HCT116 (cell line): ENCODE measurements around the gene FAM120A. TPM values are rescaled to one million over a fixed set of nuclear protein-coding genes. Genes with fewer than 3 reads are reported as not detected.

ENCODE experiments used
- ATAC-seq: fragments of 200-7000 bp; cut with Tn5 transposase; 2 replicates; pipeline ENCODE4 v1.9.1; 2020; ENCODE audit warnings: mild to moderate bottlenecking, moderate library complexity
- BruUV-seq: library from RNA; stranded (reverse); fragments of 400-500 nt; replicated peaks from 2 replicates; lab custom pipeline; 2021; lab: Mats Ljungman, UMichigan
- CTCF ChIA-PET: fragments of 300-600 bp; sonication (Branson Sonifier 250); formaldehyde crosslinking; loops from one replicate; lab custom pipeline; 2021; ENCODE audit warnings: antibody characterized with exemption; lab: Charles Lee
- POLR2A ChIA-PET: fragments of 300-600, 350-600 bp; sonication (Branson Sonifier 250); formaldehyde crosslinking; loops from one replicate; lab custom pipeline; 2021; ENCODE audit warnings: antibody characterized with exemption; lab: Charles Lee
- RAD21 ChIA-PET, 2 experiments: fragments of 300-600 bp; sonication (Branson Sonifier 250); formaldehyde crosslinking; loops; one replicate each; lab custom pipeline; 2023; ENCODE audit warnings: low total read pairs in 2 of 2; ENCODE audit not compliant: uncharacterized antibody in 2 of 2, unreplicated experiment in 2 of 2, low non-redundant PET in 1 of 2; lab: Charles Lee
- DNase-seq: peaks from one replicate; pipeline ENCODE4 v3.0.0-alpha.2; 2010; ENCODE audit warnings: low read depth, low spot score
- H2AFZ ChIP-seq: fragments of 200-600 bp; shearing (Covaris generic), sonication (generic); 2 replicates; pipeline ENCODE4 v1.6.1; 2017; ENCODE audit warnings: low read depth, mixed run types, mixed read lengths, antibody characterized with exemption, low read length; ENCODE audit not compliant: poor library complexity, severe bottlenecking
- H3K27ac ChIP-seq: 2 replicates; pipeline ENCODE4 v1.5.1; 2012; ENCODE audit warnings: low read depth, low read length
- H3K27me3 ChIP-seq: fragments of 200-600 bp; sonication (generic); 2 replicates; pipeline ENCODE4 v1.6.1; 2016; ENCODE audit warnings: mixed run types, low read length, mixed read lengths; ENCODE audit not compliant: insufficient read depth
- H3K36me3 ChIP-seq, 2 experiments: fragments of 200-500 bp in 1 of 2; fragments of 200-600 bp in 1 of 2; sonication (Bioruptor generic) in 1 of 2; sonication (generic) in 1 of 2; 2 replicates each; pipeline versions ENCODE4 v1.5.1 to v1.6.1; 2014 to 2016; ENCODE audit warnings: low read length in 2 of 2, inconsistent platforms in 1 of 2, mixed read lengths in 1 of 2, mixed run types in 1 of 2; ENCODE audit not compliant: insufficient read depth in 2 of 2, control insufficient read depth in 1 of 2
- H3K4me1 ChIP-seq, 2 experiments: fragments of 200-600 bp in 1 of 2; sonication (generic) in 1 of 2; 2 replicates each; pipeline versions ENCODE4 v1.5.1 to v1.6.1; 2012 to 2017; ENCODE audit warnings: low read length in 2 of 2, inconsistent platforms in 1 of 2, mild to moderate bottlenecking in 1 of 2, mixed read lengths in 1 of 2, mixed run types in 1 of 2, moderate library complexity in 1 of 2; ENCODE audit not compliant: insufficient read depth in 2 of 2, control insufficient read depth in 1 of 2
- H3K4me2 ChIP-seq: fragments of 200-600 bp; sonication (generic); 2 replicates; pipeline ENCODE4 v1.6.1; 2017; ENCODE audit warnings: mixed run types, low read length, mixed read lengths
- H3K4me3 ChIP-seq, 2 experiments: fragments of 200-600 bp in 1 of 2; sonication (generic) in 1 of 2; replicated peaks in 1 of 2; 2 replicates each; pipeline ENCODE4 v1.5.1; 2011 to 2016; ENCODE audit warnings: low read length in 2 of 2, control low read depth in 1 of 2, low read depth in 1 of 2, mild to moderate bottlenecking in 1 of 2, mixed read lengths in 1 of 2, mixed run types in 1 of 2
- H3K79me2 ChIP-seq: fragments of 200-600 bp; sonication (generic); 2 replicates; pipeline ENCODE4 v1.6.1; 2017; ENCODE audit warnings: mild to moderate bottlenecking, mixed run types, low read length, moderate library complexity, mixed read lengths; ENCODE audit not compliant: insufficient read depth
- H3K9ac ChIP-seq: fragments of 200-600 bp; sonication (generic); 2 replicates; pipeline ENCODE4 v1.6.1; 2016; ENCODE audit warnings: low read length, mixed read lengths
- H3K9me2 ChIP-seq: fragments of 200-600 bp; sonication (generic), shearing (Covaris generic); 2 replicates; pipeline ENCODE4 v1.6.1; 2017; ENCODE audit warnings: mixed run types, mild to moderate bottlenecking, moderate library complexity; ENCODE audit not compliant: insufficient read depth
- H3K9me3 ChIP-seq, 2 experiments: fragments of 200-500 bp in 1 of 2; fragments of 200-600 bp in 1 of 2; sonication (Bioruptor generic) in 1 of 2; sonication (generic) in 1 of 2; 2 replicates each; pipeline ENCODE4 v1.6.1; 2014 to 2017; ENCODE audit warnings: low read length in 2 of 2, mixed read lengths in 2 of 2, inconsistent platforms in 1 of 2, low read depth in 1 of 2, mild to moderate bottlenecking in 1 of 2, mixed run types in 1 of 2, moderate library complexity in 1 of 2; ENCODE audit not compliant: control insufficient read depth in 1 of 2, insufficient read depth in 1 of 2
- H4K20me1 ChIP-seq: fragments of 200-600 bp; sonication (generic), shearing (Covaris generic); 2 replicates; pipeline ENCODE4 v1.6.1; 2017; ENCODE audit warnings: mixed run types, mild to moderate bottlenecking, moderate library complexity; ENCODE audit not compliant: insufficient read depth
- CBX3 ChIP-seq: IDR thresholded peaks from 2 replicates; pipeline ENCODE4 v1.6.1; 2012; ENCODE audit warnings: low read depth
- ELF1 ChIP-seq: IDR thresholded peaks from 2 replicates; pipeline ENCODE4 v1.6.1; 2012; ENCODE audit warnings: low read depth, borderline replicate concordance
- EZH2 ChIP-seq: fragments of 200-600 bp; sonication (generic); IDR thresholded peaks from 2 replicates; pipeline ENCODE4 v1.6.1; 2017; ENCODE audit warnings: antibody characterized with exemption, mixed run types
- EZH2phosphoT487 ChIP-seq: fragments of 200-600 bp; IDR thresholded peaks from 2 replicates; pipeline ENCODE4 v1.6.1; 2018; ENCODE audit warnings: antibody characterized with exemption, borderline replicate concordance
- FOSL1 ChIP-seq: IDR thresholded peaks from 2 replicates; pipeline ENCODE4 v1.6.1; 2012; ENCODE audit warnings: low read depth
- JUND ChIP-seq: IDR thresholded peaks from 2 replicates; pipeline ENCODE4 v1.6.1; 2012
- POLR2A ChIP-seq: IDR thresholded peaks from 2 replicates; pipeline ENCODE4 v1.7.0; 2011; ENCODE audit warnings: borderline replicate concordance; ENCODE audit not compliant: insufficient read depth, insufficient read length; ENCODE audit errors: extremely low read depth
- POLR2AphosphoS5 ChIP-seq: IDR thresholded peaks from 2 replicates; pipeline ENCODE4 v1.6.1; 2011; ENCODE audit warnings: mild to moderate bottlenecking, low read depth, low read length, moderate library complexity
- SIN3A ChIP-seq: IDR thresholded peaks from 2 replicates; pipeline ENCODE4 v1.6.1; 2012; ENCODE audit warnings: low read depth
- SP1 ChIP-seq: IDR thresholded peaks from 2 replicates; pipeline ENCODE4 v1.6.1; 2012; ENCODE audit warnings: low read depth
- SRF ChIP-seq: IDR thresholded peaks from 2 replicates; pipeline ENCODE4 v1.6.1; 2012; ENCODE audit warnings: low read depth
- YY1 ChIP-seq: IDR thresholded peaks from 2 replicates; pipeline ENCODE4 v1.6.1; 2011; ENCODE audit warnings: low read length, low read depth, moderate library complexity, mild to moderate bottlenecking; ENCODE audit not compliant: insufficient replicate concordance; ENCODE audit errors: extremely low read depth
- ZFX ChIP-seq: fragments of 450-650 bp; IDR thresholded peaks from 2 replicates; pipeline ENCODE4 v1.6.1; 2017
- ZNF274 ChIP-seq: fragments of 200-500 bp; sonication (Bioruptor generic); IDR thresholded peaks from 2 replicates; pipeline ENCODE4 v1.6.1; 2014; ENCODE audit warnings: mild to moderate bottlenecking, low read depth, low read length, inconsistent platforms
- intact Hi-C: fragments of 100-400 bp; cut with micrococcal nuclease; formaldehyde crosslinking; loops from 2 replicates; pipeline ENCODE4 v1.10.0; 2022
- total RNA-seq: library from RNA; stranded (reverse); gene quantifications from one replicate; pipeline ENCODE4 v1.2.1, GENCODE V29; 2021; ENCODE audit not compliant: unreplicated experiment
- TF ChIP-seq, protein P1 (sequence below), 3 experiments: fragments of 200-600 bp in 1 of 3; sonication (generic) in 1 of 3; IDR thresholded peaks in 2 of 3; conservative IDR thresholded peaks in 1 of 3; 2 replicates each; pipeline ENCODE4 v1.5.1; 2012 to 2017; ENCODE audit warnings: low read depth in 2 of 3, low read length in 2 of 3, antibody characterized with exemption in 1 of 3, borderline replicate concordance in 1 of 3, control low read depth in 1 of 3, mild to moderate bottlenecking in 1 of 3, mixed read lengths in 1 of 3, mixed run types in 1 of 3, moderate library complexity in 1 of 3; ENCODE audit not compliant: insufficient read depth in 1 of 3
- TF ChIP-seq, protein P2 (sequence below): IDR thresholded peaks from 2 replicates; pipeline ENCODE4 v1.6.1; 2011; ENCODE audit warnings: mild to moderate bottlenecking, low read length, moderate library complexity; ENCODE audit not compliant: insufficient replicate concordance; ENCODE audit errors: extremely low read depth
- TF ChIP-seq, protein P3 (sequence below): IDR thresholded peaks from 2 replicates; pipeline ENCODE4 v1.6.1; 2012

Gene FAM120A
- total RNA-seq, 1 experiment from 2014 or later = 122 TPM

DNA sequence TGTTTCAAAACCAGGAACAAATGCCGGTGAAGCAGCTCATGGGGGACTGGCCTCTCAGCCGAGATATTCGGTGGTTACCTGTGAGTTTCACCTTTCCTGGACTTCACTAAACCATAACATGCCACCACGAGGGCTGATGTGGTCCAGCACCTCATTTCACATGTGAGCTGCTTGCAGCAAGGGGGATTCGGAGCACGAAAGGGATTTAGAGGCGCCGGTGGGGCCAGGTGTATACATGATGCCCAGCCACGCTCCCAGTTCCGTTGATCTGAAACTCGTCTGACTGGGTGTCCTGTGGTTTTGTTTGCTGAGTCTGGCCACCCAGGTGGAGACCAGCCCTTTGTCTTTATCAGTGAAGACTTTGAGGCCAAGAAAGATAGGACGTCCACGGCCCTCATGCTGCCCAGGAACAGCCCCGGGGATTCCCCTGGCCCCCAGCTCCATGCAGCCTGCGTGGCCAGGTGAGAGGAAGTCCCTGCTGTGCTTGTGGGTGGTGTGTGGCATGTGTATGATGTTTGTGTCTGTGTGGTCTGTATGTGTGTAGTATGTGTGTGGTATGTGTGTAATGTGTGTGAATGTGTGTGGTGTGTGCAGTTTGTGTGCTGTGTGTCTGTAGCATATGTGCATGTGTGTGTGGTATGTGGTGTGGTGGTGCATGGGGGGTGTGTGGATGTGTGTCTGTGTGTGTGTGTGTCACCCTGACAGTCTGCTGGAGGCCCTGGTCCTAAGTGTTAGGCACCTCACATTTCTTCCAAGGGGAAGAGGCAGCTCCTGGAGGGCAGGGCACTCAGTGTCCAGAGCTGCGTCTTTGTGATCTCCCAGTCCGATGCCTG, 148.3 kb downstream of the FAM120A start:
- Histone ChIP-seq H3K27me3 (no peaks in the 10 kb centered on the region), H3K9me2 (no peaks in the 10 kb centered on the region), H3K27ac (no peak overlapping the region), H3K36me3 (no peaks in the 10 kb centered on the region), H2AFZ (no peak overlapping the region), H3K4me1 (peaks cover 6 to 10% of the 10 kb centered on the region in 2 experiments; a peak in 1 of 4 replicates), H3K4me3 (no peak overlapping the region), H3K9ac (no peak overlapping the region), H3K79me2 (peaks cover 3% of the 10 kb centered on the region; the same call in 1 of the 2 replicates), H3K4me2 (no peak overlapping the region), H3K9me3 (no peaks in the 10 kb centered on the region), H4K20me1 (no peaks in the 10 kb centered on the region)
- RAD21 ChIA-PET = no interaction called here
- BruUV-seq = no TSS peak
- POLR2A ChIA-PET = no interaction called here
- DNase-seq = no peak
- intact Hi-C loops = no loop called here
- CTCF ChIA-PET = no interaction called here
- 0 out of 2 replicates have a peak, but pooled peaks have one; percentile 22 for ATAC-seq
- TF ChIP-seq SRF = no peak
- TF ChIP-seq ZFX = no peak
- TF ChIP-seq POLR2AphosphoS5 = no peak
- TF ChIP-seq SIN3A = no peak

DNA sequence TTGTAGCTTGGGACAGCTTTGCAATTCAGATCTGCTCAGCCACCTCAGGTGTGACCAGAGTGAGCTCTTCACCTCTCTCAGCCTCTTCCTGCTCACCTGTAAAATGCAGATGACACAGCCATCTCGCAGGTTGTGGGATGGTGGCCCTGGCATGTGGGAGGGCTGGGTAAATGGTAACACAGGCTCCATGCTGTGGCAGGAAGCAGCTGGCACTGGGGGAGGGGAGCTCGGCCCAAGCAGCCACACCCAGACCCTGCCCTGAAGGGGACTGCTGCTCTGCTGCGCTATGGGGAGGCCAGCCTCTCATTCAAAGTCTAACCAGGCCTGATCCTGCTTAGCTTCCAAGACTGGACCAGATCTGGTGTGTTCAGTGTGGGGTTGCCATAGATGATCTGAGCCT, 149.0 kb downstream of the FAM120A start:
- ChIA-PET RAD21 (no interaction called here), CTCF (no interaction called here), POLR2A (no interaction called here)
- no peak overlapping the region for H2AFZ ChIP-seq
- no peaks in the 10 kb centered on the region for H3K36me3 ChIP-seq
- no peak overlapping the region for H3K9ac ChIP-seq
- no TSS peak for BruUV-seq
- H3K79me2 ChIP-seq = peaks cover 3% of the 10 kb centered on the region; the same call in 1 of the 2 replicates
- TF ChIP-seq, protein P1, sequence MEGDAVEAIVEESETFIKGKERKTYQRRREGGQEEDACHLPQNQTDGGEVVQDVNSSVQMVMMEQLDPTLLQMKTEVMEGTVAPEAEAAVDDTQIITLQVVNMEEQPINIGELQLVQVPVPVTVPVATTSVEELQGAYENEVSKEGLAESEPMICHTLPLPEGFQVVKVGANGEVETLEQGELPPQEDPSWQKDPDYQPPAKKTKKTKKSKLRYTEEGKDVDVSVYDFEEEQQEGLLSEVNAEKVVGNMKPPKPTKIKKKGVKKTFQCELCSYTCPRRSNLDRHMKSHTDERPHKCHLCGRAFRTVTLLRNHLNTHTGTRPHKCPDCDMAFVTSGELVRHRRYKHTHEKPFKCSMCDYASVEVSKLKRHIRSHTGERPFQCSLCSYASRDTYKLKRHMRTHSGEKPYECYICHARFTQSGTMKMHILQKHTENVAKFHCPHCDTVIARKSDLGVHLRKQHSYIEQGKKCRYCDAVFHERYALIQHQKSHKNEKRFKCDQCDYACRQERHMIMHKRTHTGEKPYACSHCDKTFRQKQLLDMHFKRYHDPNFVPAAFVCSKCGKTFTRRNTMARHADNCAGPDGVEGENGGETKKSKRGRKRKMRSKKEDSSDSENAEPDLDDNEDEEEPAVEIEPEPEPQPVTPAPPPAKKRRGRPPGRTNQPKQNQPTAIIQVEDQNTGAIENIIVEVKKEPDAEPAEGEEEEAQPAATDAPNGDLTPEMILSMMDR (IDR thresholded peaks at IDR 0.05 in 2 of 3, conservative IDR thresholded peaks at IDR 0.05 in 1 of 3; ENCODE audit: borderline replicate concordance in 1 of 3, insufficient read depth in 1 of 3, low read depth in 2 of 3, low read length in 2 of 3) = no peak
- TF ChIP-seq EZH2 (no peak), CBX3 (no peak), ELF1 (no peak), ZNF274 (no peak), EZH2phosphoT487 (no peak), JUND (no peak), SRF (no peak), SP1 (no peak), POLR2A (no peak), FOSL1 (no peak), YY1 (no peak)
- TF ChIP-seq, protein P2, sequence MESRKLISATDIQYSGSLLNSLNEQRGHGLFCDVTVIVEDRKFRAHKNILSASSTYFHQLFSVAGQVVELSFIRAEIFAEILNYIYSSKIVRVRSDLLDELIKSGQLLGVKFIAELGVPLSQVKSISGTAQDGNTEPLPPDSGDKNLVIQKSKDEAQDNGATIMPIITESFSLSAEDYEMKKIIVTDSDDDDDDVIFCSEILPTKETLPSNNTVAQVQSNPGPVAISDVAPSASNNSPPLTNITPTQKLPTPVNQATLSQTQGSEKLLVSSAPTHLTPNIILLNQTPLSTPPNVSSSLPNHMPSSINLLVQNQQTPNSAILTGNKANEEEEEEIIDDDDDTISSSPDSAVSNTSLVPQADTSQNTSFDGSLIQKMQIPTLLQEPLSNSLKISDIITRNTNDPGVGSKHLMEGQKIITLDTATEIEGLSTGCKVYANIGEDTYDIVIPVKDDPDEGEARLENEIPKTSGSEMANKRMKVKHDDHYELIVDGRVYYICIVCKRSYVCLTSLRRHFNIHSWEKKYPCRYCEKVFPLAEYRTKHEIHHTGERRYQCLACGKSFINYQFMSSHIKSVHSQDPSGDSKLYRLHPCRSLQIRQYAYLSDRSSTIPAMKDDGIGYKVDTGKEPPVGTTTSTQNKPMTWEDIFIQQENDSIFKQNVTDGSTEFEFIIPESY = no peak
- TF ChIP-seq, protein P3, sequence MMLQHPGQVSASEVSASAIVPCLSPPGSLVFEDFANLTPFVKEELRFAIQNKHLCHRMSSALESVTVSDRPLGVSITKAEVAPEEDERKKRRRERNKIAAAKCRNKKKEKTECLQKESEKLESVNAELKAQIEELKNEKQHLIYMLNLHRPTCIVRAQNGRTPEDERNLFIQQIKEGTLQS = no peak
- H3K9me3 ChIP-seq = no peaks in the 10 kb centered on the region
- intact Hi-C loops = no loop called here
- no peak overlapping the region for H3K4me2 ChIP-seq
- ATAC-seq (peak; percentile 27), DNase-seq (no peak)
- H3K27me3 ChIP-seq = no peaks in the 10 kb centered on the region
- H3K4me1 ChIP-seq = peaks cover 6 to 10% of the 10 kb centered on the region in 2 experiments; a peak in 1 of 4 replicates
- H4K20me1 ChIP-seq = no peaks in the 10 kb centered on the region
- H3K9me2 ChIP-seq = no peaks in the 10 kb centered on the region
- no peak overlapping the region for H3K27ac ChIP-seq
- no peak overlapping the region for H3K4me3 ChIP-seq
